Smooth muscle cell (in vitro differentiated cells): ENCODE measurements around the gene INSR. TPM values are rescaled to one million over a fixed set of nuclear protein-coding genes. Genes with fewer than 3 reads are reported as not detected.
"Not testable (repeated sequence)": the region's sequence is repeated elsewhere in the genome, so short reads cannot be mapped to it uniquely, and the experiment has no call there.

Experiments
- DNase-seq: peaks from one replicate; lab custom pipeline; 2025; ENCODE audit not compliant: unreplicated experiment; lab: John Stamatoyannopoulos, UW
- H2AFZ ChIP-seq: fragments of 200-600 bp; sonication (generic); 2 replicates; pipeline ENCODE4 v1.6.0; 2016; ENCODE audit warnings: antibody characterized with exemption, low read depth, mild to moderate bottlenecking
- H3F3A ChIP-seq: fragments of 200-600 bp; sonication (generic); 2 replicates; pipeline ENCODE4 v1.6.0; 2017; ENCODE audit warnings: antibody characterized with exemption, low read depth
- H3K27ac ChIP-seq: fragments of 200-600 bp; sonication (generic); 2 replicates; pipeline ENCODE4 v1.5.1; 2016; ENCODE audit warnings: low read depth, mild to moderate bottlenecking
- H3K27me3 ChIP-seq: fragments of 200-600 bp; sonication (generic); 2 replicates; pipeline ENCODE4 v1.6.1; 2016; ENCODE audit warnings: low read depth, mild to moderate bottlenecking
- H3K36me3 ChIP-seq: fragments of 200-600 bp; sonication (generic); 2 replicates; pipeline ENCODE4 v1.5.1; 2016; ENCODE audit warnings: low read depth
- H3K4me1 ChIP-seq: fragments of 200-600 bp; sonication (generic); 2 replicates; pipeline ENCODE4 v1.5.1; 2016; ENCODE audit warnings: low read depth
- H3K4me2 ChIP-seq: fragments of 200-600 bp; sonication (generic); 2 replicates; pipeline ENCODE4 v1.6.0; 2016; ENCODE audit warnings: mild to moderate bottlenecking
- H3K4me3 ChIP-seq: fragments of 200-600 bp; sonication (generic); 2 replicates; pipeline ENCODE4 v1.5.1; 2016; ENCODE audit warnings: mild to moderate bottlenecking
- H3K79me2 ChIP-seq: fragments of 200-600 bp; sonication (generic); 2 replicates; pipeline ENCODE4 v1.6.0; 2016; ENCODE audit warnings: low read depth, mild to moderate bottlenecking
- H3K9ac ChIP-seq: fragments of 200-600 bp; sonication (generic); 2 replicates; pipeline ENCODE4 v1.6.0; 2016; ENCODE audit warnings: low read depth
- H3K9me3 ChIP-seq: fragments of 200-600 bp; sonication (generic); replicated peaks from 2 replicates; pipeline ENCODE4 v1.5.1; 2016; ENCODE audit warnings: low read depth
- H4K20me1 ChIP-seq: fragments of 200-600 bp; sonication (generic); 2 replicates; pipeline ENCODE4 v1.6.0; 2016; ENCODE audit warnings: low read depth
- WGBS: methylation state at CpG from one replicate; pipeline ENCODE4 v1.1.7; 2016; ENCODE audit warnings: low lambda C conversion rate; 5-methylcytosine and 5-hydroxymethylcytosine counted together
- polyA plus RNA-seq: library from polyadenylated mRNA; unstranded; fragments of >200 nt; fragmentation: Nextera tagmentation; extraction: Ambion mirVana; gene quantifications from 2 replicates; pipeline ENCODE4 v1.2.1, GENCODE V29; 2016
- total RNA-seq: library from RNA; depleted of rRNA; stranded (reverse); fragments of >200 nt; gene quantifications from 2 replicates; pipeline ENCODE4 v1.2.3, GENCODE V29; 2014
- TF ChIP-seq, protein P1 (sequence below): fragments of 200-600 bp; sonication (generic); IDR thresholded peaks from 2 replicates; pipeline ENCODE4 v1.5.1; 2017; ENCODE audit warnings: borderline replicate concordance, mild to moderate bottlenecking, antibody characterized with exemption; ENCODE audit not compliant: insufficient read depth, poor library complexity, severe bottlenecking

INSR gene
- total and polyA plus RNA-seq, 2 experiments from 2014 or later = 2.8 to 12.7 TPM

DNA sequence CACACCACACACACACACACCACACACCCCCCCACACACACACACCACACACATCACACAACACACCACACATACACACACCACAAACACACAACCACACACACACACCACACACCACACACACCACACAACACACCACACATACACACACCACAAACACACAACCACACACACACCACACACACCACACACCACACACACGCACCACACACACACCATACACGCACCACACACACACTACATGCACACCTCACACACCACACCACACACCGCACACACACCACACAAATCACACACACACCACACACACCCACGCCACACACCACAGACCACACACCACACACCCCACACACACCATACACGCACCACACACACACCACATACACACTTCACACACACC lies 141.2 kb downstream of the INSR start:
- Histone ChIP-seq H4K20me1 (no peaks in the 10 kb centered on the region), H3K4me2 (no peak overlapping the region), H3K79me2 (no peaks in the 10 kb centered on the region), H2AFZ (no peak overlapping the region), H3K4me3 (no peak overlapping the region), H3K9me3 (no peaks in the 10 kb centered on the region), H3K36me3 (no peaks in the 10 kb centered on the region), H3K27me3 (no peaks in the 10 kb centered on the region), H3K27ac (no peak overlapping the region), H3F3A (no peaks in the 10 kb centered on the region), H3K4me1 (no peaks in the 10 kb centered on the region), H3K9ac (no peak overlapping the region)
- WGBS = 82% methylated on average over 3 of the region's 5 CpGs
- DNase-seq = no peak
- TF ChIP-seq, protein P1, sequence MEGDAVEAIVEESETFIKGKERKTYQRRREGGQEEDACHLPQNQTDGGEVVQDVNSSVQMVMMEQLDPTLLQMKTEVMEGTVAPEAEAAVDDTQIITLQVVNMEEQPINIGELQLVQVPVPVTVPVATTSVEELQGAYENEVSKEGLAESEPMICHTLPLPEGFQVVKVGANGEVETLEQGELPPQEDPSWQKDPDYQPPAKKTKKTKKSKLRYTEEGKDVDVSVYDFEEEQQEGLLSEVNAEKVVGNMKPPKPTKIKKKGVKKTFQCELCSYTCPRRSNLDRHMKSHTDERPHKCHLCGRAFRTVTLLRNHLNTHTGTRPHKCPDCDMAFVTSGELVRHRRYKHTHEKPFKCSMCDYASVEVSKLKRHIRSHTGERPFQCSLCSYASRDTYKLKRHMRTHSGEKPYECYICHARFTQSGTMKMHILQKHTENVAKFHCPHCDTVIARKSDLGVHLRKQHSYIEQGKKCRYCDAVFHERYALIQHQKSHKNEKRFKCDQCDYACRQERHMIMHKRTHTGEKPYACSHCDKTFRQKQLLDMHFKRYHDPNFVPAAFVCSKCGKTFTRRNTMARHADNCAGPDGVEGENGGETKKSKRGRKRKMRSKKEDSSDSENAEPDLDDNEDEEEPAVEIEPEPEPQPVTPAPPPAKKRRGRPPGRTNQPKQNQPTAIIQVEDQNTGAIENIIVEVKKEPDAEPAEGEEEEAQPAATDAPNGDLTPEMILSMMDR = no peak

GRCh38 chr19:7152568-7152967 lies 141.6 kb downstream of the INSR start:
- no peaks in the 10 kb centered on the region for H3K9me3 ChIP-seq
- no peaks in the 10 kb centered on the region for H3K79me2 ChIP-seq
- no peak overlapping the region for H3K27ac ChIP-seq
- WGBS = 91% methylated on average over 11 of the region's 13 CpGs
- H3K4me3 ChIP-seq = no peak overlapping the region
- no peak overlapping the region for H3K4me2 ChIP-seq
- H3F3A ChIP-seq = no peaks in the 10 kb centered on the region
- no peak overlapping the region for H3K9ac ChIP-seq
- no peaks in the 10 kb centered on the region for H3K27me3 ChIP-seq
- H3K4me1 ChIP-seq = no peaks in the 10 kb centered on the region
- no peaks in the 10 kb centered on the region for H3K36me3 ChIP-seq
- DNase-seq = no peak
- TF ChIP-seq, protein P1 = no peak
- no peak overlapping the region for H2AFZ ChIP-seq
- no peaks in the 10 kb centered on the region for H4K20me1 ChIP-seq

- Histone ChIP-seq H3K36me3 (no peaks in the 10 kb centered on the region), H3K79me2 (no peaks in the 10 kb centered on the region), H3K4me2 (no peak overlapping the region), H4K20me1 (no peaks in the 10 kb centered on the region), H3K9me3 (no peaks in the 10 kb centered on the region), H3F3A (no peaks in the 10 kb centered on the region), H3K9ac (no peak overlapping the region), H3K4me3 (no peak overlapping the region), H3K27me3 (no peaks in the 10 kb centered on the region), H3K4me1 (no peaks in the 10 kb centered on the region), H3K27ac (no peak overlapping the region), H2AFZ (no peak overlapping the region)
- WGBS = 91% methylated on average over 24 of the region's 24 CpGs
- DNase-seq = no peak
- TF ChIP-seq, protein P1 = no peak
Observed at GRCh38 chr19:7149956-7150705, 144.1 kb downstream of the INSR start.

- not testable (repeated sequence) for H3F3A ChIP-seq, H3K9me3 ChIP-seq, H3K4me2 ChIP-seq, H3K27me3 ChIP-seq, H3K9ac ChIP-seq, H3K4me1 ChIP-seq, H4K20me1 ChIP-seq, H3K27ac ChIP-seq, H3K4me3 ChIP-seq, H3K79me2 ChIP-seq, H3K36me3 ChIP-seq, DNase-seq, H2AFZ ChIP-seq
- WGBS = 97% methylated on average over 10 of the region's 10 CpGs
Observed at GRCh38 chr19:7147119-7147675, 147.0 kb downstream of the INSR start.

GRCh38 chr19:7146086-7146485 lies 148.1 kb downstream of the INSR start:
- not testable (repeated sequence) for H2AFZ ChIP-seq, H3K79me2 ChIP-seq, H3K36me3 ChIP-seq, H3K9me3 ChIP-seq, H3K9ac ChIP-seq, H3F3A ChIP-seq, DNase-seq, H3K27me3 ChIP-seq, H4K20me1 ChIP-seq, H3K27ac ChIP-seq, H3K4me2 ChIP-seq, H3K4me3 ChIP-seq, H3K4me1 ChIP-seq
- WGBS = over 99% methylated on average over 5 of the region's 5 CpGs
